Retinal pigment epithelial cell (primary cell): ENCODE measurements around the gene PRDX1.

Experiments
- DNase-seq: peaks from one replicate; pipeline ENCODE4 v3.0.0-alpha.2; 2010; ENCODE audit warnings: low read depth
- H3K4me3 ChIP-seq: 2 replicates; pipeline ENCODE4 v1.5.1; 2011; ENCODE audit warnings: mild to moderate bottlenecking, low read length, control low read depth, moderate library complexity
- CTCF ChIP-seq: conservative IDR thresholded peaks from 2 replicates; pipeline ENCODE4 v1.5.1; 2011; ENCODE audit warnings: low read depth, low read length, control low read depth, inconsistent platforms

Gene PRDX1

GRCh38 chr1:45563843-45564242, 42.2 kb upstream of the PRDX1 start:
- TF ChIP-seq CTCF: no peak
- DNase-seq: no peak

GRCh38 chr1:45557422-45557944, 35.8 kb upstream of the PRDX1 start:
- TF ChIP-seq CTCF: no peak
- DNase-seq: no peak
- H3K4me3 ChIP-seq: no peak overlapping the region

More at GRCh38 chr1:45563843-45564242, 42.2 kb upstream of the PRDX1 start:
- H3K4me3 ChIP-seq: no peak overlapping the region

- H3K4me3 ChIP-seq: no peak overlapping the region
- no peak for DNase-seq
- no peak for TF ChIP-seq CTCF
Measured at GRCh38 chr1:45554198-45554597, 32.5 kb upstream of the PRDX1 start.

GRCh38 chr1:45552331-45552730, 30.6 kb upstream of the PRDX1 start:
- no peak for TF ChIP-seq CTCF
- no peak for DNase-seq
- no peak overlapping the region for H3K4me3 ChIP-seq

- peak overlapping the region; percentile 92 for H3K4me3 ChIP-seq
- DNase-seq: no peak
- no peak for TF ChIP-seq CTCF
Measured at GRCh38 chr1:45551684-45552083, 30.0 kb upstream of the PRDX1 start.

- peak; percentile 47 for DNase-seq
- TF ChIP-seq CTCF: no peak
- H3K4me3 ChIP-seq: peak within 1 kb of the TSS; percentile 92
Measured at GRCh38 chr1:45550401-45551351, 29.0 kb upstream of the PRDX1 start, which contains the start of gene AKR1A1. TSS of gene AKR1A1 (plus strand) at chr1:45550826. CDS start at chr1:45561795, 10,969 bp downstream.
